T-helper 2 cell treated with Interferon-gamma antibody and Interleukin-4, amounts not matched to agents 100 ng/mL and 5 ng/mL, for 36 hours (primary cell): ENCODE results near the gene FAM72D. TPM values are rescaled to one million over a fixed set of nuclear protein-coding genes. Genes with fewer than 3 reads are reported as not detected.
"Not testable (repeated sequence)": the region's sequence is repeated elsewhere in the genome, so short reads cannot be mapped to it uniquely, and the experiment has no call there.

Experiments used
- intact Hi-C: fragments of 100-400 bp; cut with micrococcal nuclease; formaldehyde crosslinking; loops from one replicate; pipeline ENCODE4 v1.15.1; 2023
- total RNA-seq: library from RNA; stranded (reverse); gene quantifications from 2 replicates; pipeline ENCODE4 v1.2.3, GENCODE V29; 2022

The FAM72D gene
- total RNA-seq, 1 donor from 2014 or later, result 7.7 TPM

DNA sequence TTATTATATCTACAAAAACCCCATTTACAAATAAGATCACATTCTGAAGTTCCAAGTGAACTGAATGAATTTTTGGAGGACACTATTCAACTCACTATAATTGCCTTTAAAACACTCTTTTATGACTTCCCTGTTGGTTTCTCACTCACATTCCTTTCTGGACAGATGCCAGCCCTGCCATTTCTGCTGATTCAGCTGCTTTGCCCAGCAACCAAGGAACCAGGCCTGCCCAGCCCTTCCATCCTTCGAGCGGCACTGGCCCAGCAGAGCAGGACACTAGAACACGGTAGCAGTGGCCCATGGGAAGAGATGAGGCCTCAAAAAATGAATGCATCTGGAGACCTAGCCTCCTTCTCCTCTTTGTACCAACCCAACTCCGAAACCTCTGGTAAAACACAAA lies 50.5 kb downstream of the FAM72D start:
- intact Hi-C loops, result not testable (repeated sequence)

DNA sequence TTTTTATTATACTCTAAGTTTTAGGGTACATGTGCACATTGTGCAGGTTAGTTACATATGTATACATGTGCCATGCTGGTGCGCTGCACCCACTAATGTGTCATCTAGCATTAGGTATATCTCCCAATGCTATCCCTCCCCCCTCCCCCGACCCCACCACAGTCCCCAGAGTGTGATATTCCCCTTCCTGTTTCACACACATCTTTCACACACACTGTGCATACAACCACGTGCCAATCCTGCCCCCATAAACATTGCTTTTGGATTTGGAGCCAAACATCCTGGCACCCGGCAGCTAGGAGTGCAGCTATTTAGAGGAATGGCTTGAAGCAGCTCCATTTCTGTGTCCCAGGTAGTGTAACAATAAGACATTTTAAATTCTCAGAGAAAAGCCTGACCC lies 51.4 kb downstream of the FAM72D start:
- intact Hi-C loops, result not testable (repeated sequence)

DNA sequence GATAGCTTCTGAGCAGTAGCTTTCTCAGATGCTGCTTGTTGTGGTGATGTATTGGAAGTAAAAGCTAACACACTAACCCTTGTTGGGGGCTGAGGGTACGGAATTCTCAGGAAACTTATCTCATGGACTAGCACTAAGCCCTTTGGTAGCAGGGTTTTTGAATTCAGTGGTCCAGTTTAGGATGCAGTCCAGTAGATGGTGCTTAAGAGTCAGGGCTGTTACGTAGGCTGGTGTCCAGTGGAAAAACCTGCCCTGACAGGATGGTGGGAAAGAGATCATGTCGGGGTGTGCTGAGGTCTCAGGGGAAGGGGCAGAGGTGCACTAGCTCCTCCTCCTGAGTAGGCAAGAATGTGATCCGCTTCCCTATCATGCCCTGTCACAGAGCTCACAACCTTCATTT lies 59.6 kb downstream of the FAM72D start:
- intact Hi-C loops, result not testable (repeated sequence)

GRCh38 chr1:145155873-145156272 lies 60.1 kb downstream of the FAM72D start:
- intact Hi-C loops, result not testable (repeated sequence)

DNA sequence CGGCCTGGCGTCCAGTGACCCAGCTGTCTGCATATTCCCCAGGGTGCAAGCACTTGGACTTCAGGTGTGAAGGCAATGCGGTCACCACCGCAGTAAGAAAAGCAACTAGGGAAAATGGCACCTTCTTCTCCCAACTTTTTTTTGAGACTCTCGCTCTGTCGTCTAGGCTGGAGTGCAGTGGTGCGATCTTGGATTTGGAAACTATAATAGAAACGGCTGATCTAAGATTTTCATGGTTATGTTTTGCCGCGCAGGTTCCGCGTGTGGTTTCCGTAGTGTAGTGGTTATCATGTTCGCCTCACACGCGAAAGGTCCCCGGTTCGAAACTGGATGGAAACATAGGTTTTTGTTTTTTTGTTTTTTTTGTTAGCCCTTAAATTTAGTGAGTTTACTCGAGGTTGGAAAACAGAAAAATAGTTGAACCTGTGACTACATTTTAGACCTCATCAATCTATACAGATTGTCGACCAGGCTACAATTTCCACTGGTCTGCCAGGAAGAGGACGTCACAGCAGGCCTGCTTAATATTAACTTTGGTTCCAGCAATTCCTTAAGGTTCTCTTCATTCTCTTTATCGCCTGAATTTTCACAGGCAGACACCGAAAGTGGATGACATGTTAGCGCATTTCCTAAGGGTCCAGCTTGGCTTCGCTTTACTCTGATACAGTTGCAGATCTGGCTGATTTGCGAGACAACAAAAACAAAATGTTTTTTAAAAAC lies 61.3 kb downstream of the FAM72D start:
- intact Hi-C loops, result not testable (repeated sequence)

DNA sequence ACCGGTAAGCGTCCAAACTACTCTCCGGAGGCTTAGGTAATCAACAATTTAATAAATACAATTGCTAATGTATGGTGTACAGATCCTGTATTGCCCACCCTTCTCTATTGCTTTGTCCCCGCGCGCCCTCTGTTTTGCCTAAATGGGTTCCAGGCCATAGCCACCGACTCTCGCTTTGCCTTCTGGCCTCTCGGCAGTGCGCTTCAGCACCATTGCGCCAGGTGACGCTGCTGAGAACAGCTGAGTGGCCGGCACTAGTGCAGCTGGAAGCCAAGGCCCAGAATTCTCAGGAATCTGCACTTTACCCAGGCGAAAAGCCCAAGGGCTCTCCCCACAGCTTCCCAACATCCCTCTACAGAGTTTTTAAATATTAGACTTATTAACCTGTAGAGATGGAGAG lies 61.9 kb downstream of the FAM72D start:
- intact Hi-C loops, result not testable (repeated sequence)

- intact Hi-C loops, result not testable (repeated sequence)
These were observed 65.4 kb downstream of the FAM72D start for GRCh38 chr1:145161046-145161752.

Other genes with a start within 250 kb of the FAM72D start
- gene SRGAP2B, start 646 bp upstream of the FAM72D start, total RNA-seq, result 32.0 and 32.7 TPM in 2 replicates
- gene PPIAL4D, start 146.2 kb downstream of the FAM72D start, total RNA-seq, result not detected in 2 replicates